Measurements from ENCODE around the gene MN1. TPM values are rescaled to one million over a fixed set of nuclear protein-coding genes. Genes with fewer than 3 reads are reported as not detected.

Gene MN1
- total RNA-seq, 1 donor from 2014 or later, result 0.53 TPM

- no peak for DNase-seq (ENCODE audit: low read depth, low spot score)
Measured at GRCh38 chr22:27765706-27766291, 35.8 kb downstream of the MN1 start.

GRCh38 chr22:27764722-27765236 is 36.8 kb downstream of the MN1 start:
- DNase-seq (ENCODE audit: low read depth, low spot score), result no peak

GRCh38 chr22:27761665-27762064 is 39.9 kb downstream of the MN1 start:
- no peak for DNase-seq (ENCODE audit: low read depth, low spot score)

GRCh38 chr22:27761000-27761399 is 40.6 kb downstream of the MN1 start:
- no peak for DNase-seq (ENCODE audit: low read depth, low spot score)

- DNase-seq (ENCODE audit: low read depth, low spot score), result no peak
Measured at GRCh38 chr22:27760474-27760873, 41.1 kb downstream of the MN1 start.

DNA sequence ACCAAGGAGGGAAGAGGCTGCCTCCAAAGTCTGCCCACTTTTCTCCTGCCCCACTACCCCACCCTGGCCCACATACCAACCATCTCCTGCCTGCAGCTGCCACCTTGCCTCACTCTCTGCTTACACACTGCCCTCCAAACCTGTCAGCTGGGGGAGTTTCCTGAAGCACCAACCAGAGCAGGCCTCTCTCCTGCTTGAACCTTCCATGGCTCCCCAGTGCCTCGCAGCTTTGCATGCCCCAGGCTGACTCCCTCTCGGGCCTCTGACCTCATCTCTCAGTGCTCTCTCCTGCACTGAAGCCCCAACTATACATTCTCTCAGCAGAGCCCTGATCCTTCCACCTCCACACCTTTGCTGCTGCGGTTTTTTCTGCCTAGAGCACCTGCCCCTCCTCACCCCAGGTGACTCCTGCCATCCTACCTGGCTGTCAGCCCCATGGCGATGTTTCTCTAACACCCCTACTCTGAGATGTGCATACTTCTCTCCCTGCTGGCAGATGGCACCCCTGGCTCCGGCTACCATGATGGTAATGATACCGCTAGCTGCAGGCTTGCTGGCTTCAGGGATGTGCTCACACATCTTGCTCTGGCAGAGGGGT is 43.5 kb downstream of the MN1 start:
- no peak for DNase-seq (ENCODE audit: low read depth, low spot score)

DNA sequence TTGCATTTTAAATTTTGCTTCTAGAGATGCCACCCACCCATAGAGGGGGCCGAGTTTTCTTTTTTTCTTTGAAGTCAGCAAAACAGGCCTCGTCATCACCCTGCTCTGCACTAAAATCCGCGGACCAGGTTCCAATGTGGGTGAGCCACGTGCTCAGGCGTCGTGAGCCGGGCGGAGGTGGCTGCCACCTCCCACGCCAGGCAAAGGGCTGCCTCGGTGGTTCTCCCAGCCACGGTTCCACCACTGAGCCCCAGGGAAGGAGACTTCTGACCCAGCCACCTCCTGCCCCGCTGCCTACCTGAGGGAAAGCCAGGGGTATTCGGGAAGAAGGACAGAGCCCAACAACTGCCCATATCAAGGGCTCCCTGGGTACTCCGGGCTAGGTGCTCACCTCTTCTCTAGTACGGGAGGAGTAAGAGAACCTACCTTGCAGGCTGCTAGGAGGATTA is 45.3 kb downstream of the MN1 start:
- DNase-seq (ENCODE audit: low read depth, low spot score), result no peak

DNA sequence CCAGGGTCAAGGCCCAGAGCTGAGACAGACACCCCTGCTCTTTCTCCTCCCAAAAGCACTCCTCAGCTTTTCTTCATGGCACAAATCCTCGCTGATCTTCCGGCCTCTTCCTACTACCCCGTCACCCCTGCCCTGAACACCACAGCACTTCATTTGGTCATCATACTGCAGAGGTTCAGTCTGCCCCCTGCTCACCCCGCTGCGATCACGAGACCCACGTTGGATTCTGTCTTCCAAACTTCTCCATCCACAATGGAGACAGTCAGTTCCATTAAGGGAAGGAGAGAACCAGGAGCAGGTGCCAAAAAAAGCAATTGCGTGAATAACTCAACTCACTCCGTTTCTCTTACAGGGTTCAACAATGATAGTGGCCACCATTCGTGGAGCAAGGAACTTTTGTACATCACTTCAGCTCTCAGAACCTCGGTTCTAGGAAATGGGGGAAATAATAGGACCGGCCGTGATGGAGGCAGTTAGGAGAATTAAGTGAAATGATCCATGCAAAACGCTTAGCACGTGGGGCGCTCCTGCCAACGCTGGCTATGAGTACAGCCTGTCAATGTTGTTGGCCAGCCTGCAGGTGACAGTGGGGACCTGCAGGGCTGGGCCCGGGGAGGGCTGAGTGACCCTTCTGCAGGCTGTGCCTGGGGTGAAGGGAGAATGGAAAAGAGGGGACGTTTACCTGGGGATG is 45.9 kb downstream of the MN1 start:
- DNase-seq (ENCODE audit: low read depth, low spot score), result no peak

- no peak for DNase-seq (ENCODE audit: low read depth, low spot score)
Measured at GRCh38 chr22:27754888-27755480, 46.6 kb downstream of the MN1 start.

GRCh38 chr22:27754247-27754887 is 47.2 kb downstream of the MN1 start:
- DNase-seq (ENCODE audit: low read depth, low spot score), result no peak

DNA sequence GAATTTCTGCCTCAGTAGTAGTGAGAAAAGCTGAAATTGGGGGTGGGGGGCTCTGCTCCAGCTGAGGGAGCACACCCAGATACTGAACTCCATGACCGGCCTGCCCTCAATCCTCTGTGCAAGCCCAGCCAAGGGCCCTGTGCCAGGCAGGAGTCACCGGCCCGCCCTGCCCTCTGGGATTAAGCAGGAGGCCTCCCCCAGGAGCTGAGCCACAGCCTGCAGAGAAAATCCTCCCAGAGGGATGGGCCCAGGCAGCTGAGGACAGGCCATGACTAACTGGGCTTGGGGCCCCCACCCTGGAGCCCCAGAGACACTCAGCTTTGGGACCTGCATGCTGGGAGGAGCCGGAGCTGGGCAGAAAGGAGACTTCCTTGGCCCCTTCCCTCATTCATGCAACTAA is 48.8 kb downstream of the MN1 start:
- DNase-seq (ENCODE audit: low read depth, low spot score), result no peak

DNA sequence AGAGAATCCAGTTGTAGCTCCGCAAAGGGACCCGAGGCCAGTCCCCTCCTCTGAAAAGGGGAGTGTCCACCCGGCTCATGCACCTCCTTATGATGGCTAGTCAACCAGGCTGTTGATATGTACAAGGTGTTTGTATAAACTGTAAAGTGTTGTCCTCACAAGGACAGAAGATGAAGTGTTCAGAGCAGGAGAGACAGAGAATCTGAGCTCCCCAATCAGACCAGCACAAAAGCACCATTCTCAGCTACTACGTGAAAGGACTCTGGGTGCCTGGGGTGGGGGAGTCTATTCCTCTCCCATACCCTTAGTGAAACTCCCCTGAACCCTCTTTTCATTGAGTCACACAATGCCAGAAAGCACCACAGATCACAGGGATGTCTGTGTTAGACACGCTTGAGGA is 49.4 kb downstream of the MN1 start:
- DNase-seq (ENCODE audit: low read depth, low spot score), result no peak

- no peak for DNase-seq (ENCODE audit: low read depth, low spot score)
Measured at GRCh38 chr22:27751277-27752070, 50.1 kb downstream of the MN1 start.

DNA sequence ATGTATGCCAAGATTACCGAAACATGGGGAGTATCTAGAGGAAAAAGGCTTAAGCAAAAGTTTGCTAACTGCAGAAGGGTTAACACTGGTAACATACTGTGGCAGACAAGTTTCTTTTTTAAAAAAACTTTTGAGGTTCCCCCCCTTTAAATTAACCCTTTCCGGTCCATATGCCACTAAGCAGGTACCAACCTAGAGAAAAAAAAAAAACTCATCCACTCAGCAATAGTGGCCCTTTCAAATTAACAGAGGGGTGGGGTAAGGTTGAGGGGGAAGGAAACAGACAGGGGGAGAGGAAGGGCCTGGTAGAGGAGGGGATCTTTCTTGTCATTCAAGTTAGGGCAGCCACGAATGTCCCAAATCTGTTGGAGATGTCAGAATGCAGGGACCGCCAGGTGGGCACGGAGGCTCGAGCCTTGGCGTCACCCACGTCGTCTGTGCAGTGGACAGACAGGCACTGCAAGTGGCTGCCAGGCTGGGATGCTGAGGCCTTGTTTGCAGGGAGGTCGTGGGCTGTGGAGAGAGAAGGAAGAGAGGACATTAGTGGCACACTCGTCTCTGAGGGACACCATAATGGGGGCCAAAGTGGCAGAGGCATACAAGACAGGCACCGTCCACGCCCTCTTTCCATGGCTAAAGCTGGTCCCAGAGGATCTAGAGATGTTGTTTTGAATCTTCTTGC is 50.8 kb downstream of the MN1 start:
- DNase-seq (ENCODE audit: low read depth, low spot score), result no peak

DNA sequence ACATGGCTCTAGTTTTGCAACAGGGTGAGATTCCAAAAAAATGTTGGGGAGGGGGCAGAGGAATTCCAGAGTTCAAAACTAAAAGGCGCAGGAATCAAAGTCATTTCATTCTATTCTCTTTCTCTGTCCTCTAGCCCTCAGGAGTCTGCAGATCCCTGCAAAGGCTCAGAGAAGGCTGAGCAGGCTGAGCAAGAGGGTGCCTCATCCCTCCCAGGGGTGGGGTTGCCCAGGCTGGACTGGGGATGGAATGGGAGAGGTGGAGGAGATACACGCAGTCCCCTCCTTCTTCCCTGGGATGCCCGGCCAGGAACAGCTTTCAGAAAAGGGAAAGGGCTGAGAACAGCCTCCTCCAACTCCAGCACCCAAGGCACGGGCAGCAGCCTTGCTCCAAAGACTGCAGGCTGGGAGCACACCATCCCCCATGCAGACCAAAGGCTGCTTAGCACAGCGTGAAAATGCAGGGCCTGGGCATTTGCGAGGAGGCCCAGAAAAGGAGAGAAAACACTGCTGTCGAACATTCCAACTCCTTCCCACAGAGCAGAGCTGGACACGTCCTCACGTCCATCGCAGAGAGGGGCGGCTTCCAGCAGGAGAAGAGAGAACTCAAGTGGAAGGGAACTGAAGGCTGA is 51.8 kb downstream of the MN1 start:
- DNase-seq (ENCODE audit: low read depth, low spot score), result no peak

DNA sequence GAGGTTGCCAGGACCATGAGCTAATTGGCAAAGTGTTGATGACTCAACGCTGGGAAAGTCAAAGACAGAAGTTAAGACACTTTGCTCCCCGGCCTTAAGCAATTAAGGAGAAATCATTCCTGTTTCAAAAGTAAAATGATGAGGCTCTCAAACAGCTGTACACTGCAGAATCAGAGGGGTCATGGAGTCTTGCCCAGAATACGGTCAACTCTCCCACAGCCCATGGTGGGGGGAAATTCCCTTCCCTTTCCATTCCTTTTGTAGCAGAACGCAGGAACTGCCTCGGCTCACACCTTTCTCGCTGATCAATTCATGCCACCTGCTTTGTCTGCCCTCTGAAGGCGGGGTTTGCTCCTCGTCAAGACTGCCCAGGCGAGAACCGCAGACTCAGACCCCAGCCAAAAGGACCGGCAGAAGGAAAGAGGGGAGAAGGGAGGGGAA is 52.8 kb downstream of the MN1 start:
- DNase-seq (ENCODE audit: low read depth, low spot score), result no peak

DNA sequence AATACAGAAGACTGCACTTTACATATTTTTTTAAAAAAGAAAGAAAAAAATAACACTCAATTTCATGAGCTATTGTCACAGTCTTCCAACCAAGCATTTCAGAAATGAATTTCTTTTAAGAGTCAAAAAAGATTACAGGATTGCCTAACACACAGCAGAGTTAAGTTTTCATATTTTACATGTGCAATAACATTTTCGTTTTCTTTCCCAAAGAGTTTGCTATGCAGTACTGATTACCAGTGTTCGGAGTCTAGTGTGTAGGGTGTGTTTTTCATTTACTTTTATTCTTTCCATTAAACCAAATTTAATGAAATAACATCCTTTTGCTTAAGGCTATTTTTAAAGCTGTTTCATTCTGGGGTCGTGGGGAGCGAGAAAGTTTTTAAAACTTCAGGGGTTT is 53.2 kb downstream of the MN1 start:
- DNase-seq (ENCODE audit: low read depth, low spot score), result no peak

- no peak for DNase-seq (ENCODE audit: low read depth, low spot score)
Measured at GRCh38 chr22:27747396-27748221, 53.9 kb downstream of the MN1 start.

- DNase-seq (ENCODE audit: low read depth, low spot score), result no peak
Measured at GRCh38 chr22:27746918-27747317, 54.6 kb downstream of the MN1 start.

Data from pulmonary artery endothelial cell (primary cell).